Pancreas (tissue), 10 donors: ENCODE measurements around the gene TIMMDC1. TPM values are rescaled to one million over a fixed set of nuclear protein-coding genes. Genes with fewer than 3 reads are reported as not detected.

Source experiments
- ATAC-seq, 4 donors: fragments of 200-7000 bp; cut with Tn5 transposase; one replicate each; pipeline versions ENCODE4 v1.8.0 to v1.9.1; 2020; ENCODE audit warnings: mild to moderate bottlenecking in 4 of 4, moderate library complexity in 4 of 4
- DNase-seq, 6 donors: peaks; one replicate each; pipeline ENCODE4 v3.0.0-alpha.2; 2020
- FAIRE-seq: peaks from 2 replicates; lab custom pipeline; 2012; peaks lifted over from hg19 to GRCh38; lab: Jason Lieb, UNC
- H3K27ac ChIP-seq, 4 donors: fragments of 200-600 bp; sonication (generic); 1 replicate in 3 of 4; 2 replicates in 1 of 4; pipeline versions ENCODE4 v1.5.0 to v1.8.0; 2020
- H3K27me3 ChIP-seq, 4 donors: fragments of 200-600 bp; one replicate each; pipeline ENCODE4 v1.8.0; 2021
- H3K36me3 ChIP-seq, 3 donors: fragments of 200-600 bp; sonication (generic) in 1 of 3; one replicate each; pipeline versions ENCODE4 v1.5.0 to v1.8.0; 2020 to 2021
- H3K4me1 ChIP-seq, 3 donors: fragments of 200-600 bp; one replicate each; pipeline ENCODE4 v1.8.0; 2021
- H3K4me3 ChIP-seq, 4 donors: fragments of 200-600 bp; sonication (generic) in 2 of 4; one replicate each; pipeline versions ENCODE4 v1.5.0 to v1.8.0; 2020 to 2021
- H3K9me3 ChIP-seq, 4 donors: fragments of 200-600 bp; one replicate each; pipeline ENCODE4 v1.8.0; 2021
- CTCF ChIP-seq, 4 donors: fragments of 200-600 bp; sonication (generic) in 3 of 4; IDR thresholded peaks; one replicate each; pipeline versions ENCODE4 v1.5.0 to v1.8.0; 2021; ENCODE audit warnings: antibody characterized with exemption in 4 of 4
- WGBS, 2 donors: extraction: QIAGEN DNeasy Blood & Tissue Kit; methylation state at CpG; one replicate each; pipeline ENCODE4 v1.1.7; 2013; 5-methylcytosine and 5-hydroxymethylcytosine counted together
- intact Hi-C, 3 donors: fragments of 100-400 bp; cut with DNase I; formaldehyde crosslinking; loops; one replicate each; pipeline versions ENCODE4 v1.11.1 to v1.14.2; 2022
- polyA plus RNA-seq, 2 donors: library from polyadenylated mRNA; stranded (reverse); fragments of 200-250 nt; gene quantifications; one replicate each; pipeline ENCODE4 v1.2.3, GENCODE V29; 2013
- total RNA-seq, 6 donors: library from RNA; stranded (reverse); fragmentation: NEBNext Ultra II Directional in 4 of 6; extraction: Animal tissue kit (Norgen Biotek cat#: 25700) in 4 of 6; gene quantifications; one replicate each; pipeline versions ENCODE4 v1.2.1 to v1.2.4, GENCODE V29; 2021 to 2023
- donor health status: healthy with polysubstance abuse.
- donor health status: DM: no; HTN: no; CAD: no; lungs with moderate emphysema.
- donor health status: DM: no; HTN: no; CAD: no.
- donor health status: control.
- donor health status: control.
- donor health status: Bipolar disorder and iron deficiency.
- donor health status: DM: yes; HTN: yes; CAD: no.
- donor health status: DM: no; HTN: no; CAD: no.
- donor health status: DM: no; HTN: no; CAD: no.
- donor health status: DM: yes; HTN: yes; CAD: no.

Gene TIMMDC1
- total and polyA plus RNA-seq, 8 donors, result 28.8 to 50.7 (median 38.3) TPM

GRCh38 chr3:119517112-119517511 is 18.8 kb downstream of the TIMMDC1 start:
- intact Hi-C loops, result no loop called here
- Histone ChIP-seq H3K36me3 (peaks cover 5 to 36% (median 16%) of the 10 kb centered on the region in 3 donors), H3K27me3 (no peaks in the 10 kb centered on the region), H3K4me3 (no peak overlapping the region), H3K27ac (no peak overlapping the region), H3K4me1 (no peaks in the 10 kb centered on the region), H3K9me3 (no peaks in the 10 kb centered on the region)
- ATAC-seq (no peak), DNase-seq (no peak), FAIRE-seq (no peak)
- TF ChIP-seq CTCF (IDR thresholded peaks at IDR 0.05), result no peak
- WGBS, 2 donors, result 79 to 80% methylated on average over 2 of the region's 2 CpGs

GRCh38 chr3:119518026-119518425 is 19.7 kb downstream of the TIMMDC1 start:
- FAIRE-seq (no peak), DNase-seq (no peak), ATAC-seq (no peak)
- intact Hi-C loops, result no loop called here
- Histone ChIP-seq H3K9me3 (no peaks in the 10 kb centered on the region), H3K4me1 (no peaks in the 10 kb centered on the region), H3K27me3 (no peaks in the 10 kb centered on the region), H3K4me3 (no peak overlapping the region), H3K36me3 (peaks cover 5 to 36% (median 16%) of the 10 kb centered on the region in 3 donors), H3K27ac (no peak overlapping the region)
- 97 to 98% methylated on average over 1 of the region's 1 CpG for WGBS, 2 donors
- TF ChIP-seq CTCF (IDR thresholded peaks at IDR 0.05), result no peak

GRCh38 chr3:119524931-119525662 is 26.8 kb downstream of the TIMMDC1 start:
- H3K4me1 ChIP-seq, result peaks cover 0 to 5% (median 4%) of the 10 kb centered on the region in 3 donors
- intact Hi-C loops, result no loop called here
- no peak overlapping the region for H3K27ac ChIP-seq
- TF ChIP-seq CTCF (IDR thresholded peaks at IDR 0.05), result no peak
- peak in 3 of 4 donors; percentile 50 to 76 (median 53) for ATAC-seq
- no peak overlapping the region for H3K4me3 ChIP-seq
- no peak for FAIRE-seq
- peaks cover 0 to 15% (median 0%) of the 10 kb centered on the region in 3 donors for H3K36me3 ChIP-seq
- H3K27me3 ChIP-seq, result no peaks in the 10 kb centered on the region
- DNase-seq, result no peak
- 70 to 72% methylated on average over 4 of the region's 4 CpGs for WGBS, 2 donors
- H3K9me3 ChIP-seq, result no peaks in the 10 kb centered on the region

GRCh38 chr3:119527714-119528113 is 29.4 kb downstream of the TIMMDC1 start:
- Histone ChIP-seq H3K4me1 (peaks cover 0 to 5% (median 4%) of the 10 kb centered on the region in 3 donors), H3K27me3 (no peaks in the 10 kb centered on the region), H3K36me3 (peaks cover 0 to 3% (median 0%) of the 10 kb centered on the region in 3 donors), H3K4me3 (no peak overlapping the region), H3K27ac (no peak overlapping the region), H3K9me3 (no peaks in the 10 kb centered on the region)
- 53 to 56% methylated on average over 5 of the region's 5 CpGs for WGBS, 2 donors
- FAIRE-seq (no peak), DNase-seq (no peak), ATAC-seq (peak in 3 of 4 donors; percentile 43 to 68 (median 65))
- intact Hi-C loops, result no loop called here
- TF ChIP-seq CTCF (IDR thresholded peaks at IDR 0.05), result no peak

GRCh38 chr3:119529883-119530282 is 31.5 kb downstream of the TIMMDC1 start:
- no peaks in the 10 kb centered on the region for H3K9me3 ChIP-seq
- ATAC-seq, result no peak
- no peak for DNase-seq
- no peaks in the 10 kb centered on the region for H3K36me3 ChIP-seq
- intact Hi-C loops, result no loop called here
- no peak overlapping the region for H3K27ac ChIP-seq
- no peaks in the 10 kb centered on the region for H3K27me3 ChIP-seq
- H3K4me3 ChIP-seq, result no peak overlapping the region
- no peak for TF ChIP-seq CTCF (IDR thresholded peaks at IDR 0.05)
- H3K4me1 ChIP-seq, result peaks cover 0 to 5% (median 4%) of the 10 kb centered on the region in 3 donors
- FAIRE-seq, result no peak
